Activated T-helper 1 cell treated with anti-CD3 and anti-CD28 coated beads, Interleukin-12 subunit alpha, Interleukin-12 subunit beta, Interleukin-2, Interleukin-4 antibody, amounts not matched to agents 30 ng/mL and 10 ng/mL and 1 ng/mL, durations not matched to agents 14 hours and 24 hours and 36 hours (primary cell): ENCODE results near the gene GABRA4. TPM values are rescaled to one million over a fixed set of nuclear protein-coding genes. Genes with fewer than 3 reads are reported as not detected.

Experiments
- DNase-seq: peaks from one replicate; pipeline ENCODE4 v3.0.0; 2021; ENCODE audit warnings: low spot score
- H3K27ac Mint-ChIP-seq: one replicate; pipeline ENCODE4 v1.8.0; 2021; ENCODE audit warnings: mild to moderate bottlenecking, mixed read lengths
- H3K27me3 Mint-ChIP-seq: one replicate; pipeline ENCODE4 v1.8.0; 2022; ENCODE audit warnings: mild to moderate bottlenecking, moderate library complexity, mixed read lengths; ENCODE audit not compliant: insufficient read depth
- H3K36me3 Mint-ChIP-seq: one replicate; pipeline ENCODE4 v1.8.0; 2021; ENCODE audit warnings: low read depth, mixed read lengths
- H3K4me1 Mint-ChIP-seq: one replicate; pipeline ENCODE4 v1.8.0; 2021; ENCODE audit warnings: low read depth, mixed read lengths
- H3K4me3 Mint-ChIP-seq: one replicate; pipeline ENCODE4 v1.8.0; 2021; ENCODE audit warnings: mild to moderate bottlenecking, moderate library complexity, mixed read lengths
- H3K9me3 Mint-ChIP-seq: one replicate; pipeline ENCODE4 v1.8.0; 2021; ENCODE audit warnings: mixed read lengths
- intact Hi-C: fragments of 100-400 bp; cut with micrococcal nuclease; formaldehyde crosslinking; loops from one replicate; pipeline ENCODE4 v1.15.1; 2024
- total RNA-seq: library from RNA; stranded (reverse); gene quantifications from 2 replicates; pipeline ENCODE4 v1.2.3, GENCODE V29; 2022

Gene GABRA4
- total RNA-seq, 1 donor from 2014 or later, result not detected

DNA sequence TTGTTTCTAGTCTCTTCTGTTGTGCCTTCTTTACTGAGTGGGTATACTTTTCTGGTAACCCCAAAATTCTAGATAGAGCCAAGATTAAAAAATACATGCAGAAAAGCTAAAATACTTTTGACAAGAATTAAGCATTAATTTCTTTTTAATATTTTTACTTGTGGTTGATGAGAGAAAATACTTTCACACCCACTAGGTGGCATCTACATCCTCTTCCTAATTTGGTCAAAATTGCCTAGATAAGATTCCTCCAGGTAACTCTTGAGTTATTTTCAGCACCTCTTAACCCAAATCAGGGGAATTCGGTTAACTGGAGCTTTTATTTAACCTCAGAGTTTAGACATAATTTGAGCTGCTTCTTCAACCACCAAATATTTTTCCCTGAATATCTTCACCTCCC, 55.9 kb downstream of the GABRA4 start:
- H3K27me3 Mint-ChIP-seq, result peaks cover 3% of the 10 kb centered on the region
- no peak for DNase-seq
- no peak overlapping the region for H3K27ac Mint-ChIP-seq
- H3K36me3 Mint-ChIP-seq, result no peaks in the 10 kb centered on the region
- no peak overlapping the region for H3K4me3 Mint-ChIP-seq
- no peaks in the 10 kb centered on the region for H3K9me3 Mint-ChIP-seq
- intact Hi-C loops, result no loop called here
- no peaks in the 10 kb centered on the region for H3K4me1 Mint-ChIP-seq

DNA sequence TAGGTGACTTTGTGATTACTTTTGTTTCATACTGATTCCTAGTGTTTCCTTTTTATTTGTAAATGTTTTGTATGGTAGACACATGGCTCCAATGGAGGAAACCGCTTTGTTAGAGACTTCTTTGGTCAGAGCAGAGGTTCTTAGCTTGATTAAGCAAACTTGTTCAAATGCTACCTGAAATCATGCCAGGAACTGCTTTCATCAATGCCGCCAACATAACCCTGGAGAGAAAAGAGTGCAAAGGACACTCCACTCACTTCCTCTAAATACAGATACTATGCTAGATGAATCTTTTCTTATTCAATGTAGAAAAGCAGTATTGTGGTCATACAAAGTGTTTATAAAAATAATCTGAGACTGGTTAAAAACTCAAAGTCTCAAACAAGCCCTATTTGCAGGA, 58.7 kb downstream of the GABRA4 start:
- Mint-ChIP-seq H3K4me1 (no peaks in the 10 kb centered on the region), H3K4me3 (no peak overlapping the region), H3K27ac (no peak overlapping the region), H3K9me3 (no peaks in the 10 kb centered on the region), H3K27me3 (peaks cover 7% of the 10 kb centered on the region), H3K36me3 (no peaks in the 10 kb centered on the region)
- intact Hi-C loops, result loop anchor here (5.0 kb wide), 1 partner anchor 448 kb away; no protein-coding TSS in a partner anchor
- DNase-seq, result no peak

DNA sequence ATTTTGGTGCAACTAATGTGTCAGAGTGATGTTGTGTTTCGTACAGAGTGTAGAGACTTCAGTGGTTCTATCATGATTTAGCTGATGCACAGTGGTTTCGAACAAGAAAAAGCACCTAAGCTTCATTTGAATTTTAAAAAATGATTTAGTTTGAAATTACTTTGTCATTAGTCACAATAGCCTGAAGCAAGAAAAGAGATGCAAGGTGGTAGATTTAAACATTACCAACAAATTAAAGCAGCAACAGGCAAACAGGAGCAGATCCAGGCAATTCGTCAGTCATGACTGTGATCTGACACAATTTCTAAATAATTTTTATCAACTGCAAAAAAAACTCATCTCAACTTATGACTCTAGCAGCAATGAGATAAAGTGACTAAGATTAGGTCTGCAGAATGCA, 59.7 kb downstream of the GABRA4 start:
- H3K4me1 Mint-ChIP-seq, result no peaks in the 10 kb centered on the region
- intact Hi-C loops, result loop anchor here (5.0 kb wide), 1 partner anchor 449 kb away; no protein-coding TSS in a partner anchor
- no peak overlapping the region for H3K4me3 Mint-ChIP-seq
- no peaks in the 10 kb centered on the region for H3K36me3 Mint-ChIP-seq
- no peak for DNase-seq
- H3K27ac Mint-ChIP-seq, result no peak overlapping the region
- peaks cover 7% of the 10 kb centered on the region for H3K27me3 Mint-ChIP-seq
- H3K9me3 Mint-ChIP-seq, result no peaks in the 10 kb centered on the region

DNA sequence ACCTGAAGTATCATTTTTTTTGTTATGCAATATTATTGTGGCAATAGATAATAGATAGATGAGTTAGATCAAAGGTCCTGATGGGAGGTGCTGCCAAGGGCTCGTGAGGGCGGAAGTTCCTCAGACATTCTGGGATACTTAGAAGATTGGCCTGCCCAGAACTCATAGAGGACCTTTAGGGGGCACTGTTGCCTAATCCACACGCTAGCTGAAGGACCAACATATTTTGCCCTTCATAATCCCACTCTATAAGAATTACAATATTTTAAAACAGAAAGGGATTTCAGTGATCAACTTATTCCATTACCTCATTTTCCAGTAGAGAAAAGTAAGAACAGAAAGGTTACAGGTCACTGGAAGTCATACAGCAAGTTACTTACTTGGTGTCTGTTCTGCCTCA, 61.4 kb downstream of the GABRA4 start:
- intact Hi-C loops, result loop anchor here (1.0 to 5.0 kb wide), 3 partner anchors 100 to 450 kb away; no protein-coding TSS in a partner anchor
- no peak overlapping the region for H3K4me3 Mint-ChIP-seq
- no peak for DNase-seq
- H3K9me3 Mint-ChIP-seq, result no peaks in the 10 kb centered on the region
- H3K4me1 Mint-ChIP-seq, result no peaks in the 10 kb centered on the region
- H3K27ac Mint-ChIP-seq, result no peak overlapping the region
- no peaks in the 10 kb centered on the region for H3K36me3 Mint-ChIP-seq
- H3K27me3 Mint-ChIP-seq, result peaks cover 10% of the 10 kb centered on the region

DNA sequence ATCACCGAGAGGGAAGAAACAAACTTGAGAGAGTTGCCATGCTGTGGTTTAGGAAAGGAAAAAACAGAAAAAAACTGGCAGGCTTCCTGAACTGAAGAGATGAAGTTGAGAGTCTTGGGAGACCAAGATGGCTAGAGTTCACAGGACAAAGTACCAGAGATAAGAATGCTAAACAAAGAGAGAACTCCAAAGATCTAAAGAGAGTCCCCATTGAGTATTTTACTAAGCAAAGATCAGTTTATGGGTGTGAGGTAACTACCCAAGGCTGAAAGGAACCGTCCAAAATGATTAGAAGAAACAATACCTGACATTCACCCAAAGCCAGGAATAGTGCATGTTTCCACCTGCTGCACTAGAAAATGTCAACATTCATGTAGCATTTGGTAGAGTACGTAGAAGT, 62.5 kb downstream of the GABRA4 start:
- H3K9me3 Mint-ChIP-seq, result no peaks in the 10 kb centered on the region
- no peaks in the 10 kb centered on the region for H3K36me3 Mint-ChIP-seq
- H3K27me3 Mint-ChIP-seq, result peaks cover 10% of the 10 kb centered on the region
- intact Hi-C loops, result loop anchor here (5.0 kb wide), 1 partner anchor 451 kb away; no protein-coding TSS in a partner anchor
- no peak overlapping the region for H3K27ac Mint-ChIP-seq
- DNase-seq, result no peak
- no peak overlapping the region for H3K4me3 Mint-ChIP-seq
- H3K4me1 Mint-ChIP-seq, result no peaks in the 10 kb centered on the region

DNA sequence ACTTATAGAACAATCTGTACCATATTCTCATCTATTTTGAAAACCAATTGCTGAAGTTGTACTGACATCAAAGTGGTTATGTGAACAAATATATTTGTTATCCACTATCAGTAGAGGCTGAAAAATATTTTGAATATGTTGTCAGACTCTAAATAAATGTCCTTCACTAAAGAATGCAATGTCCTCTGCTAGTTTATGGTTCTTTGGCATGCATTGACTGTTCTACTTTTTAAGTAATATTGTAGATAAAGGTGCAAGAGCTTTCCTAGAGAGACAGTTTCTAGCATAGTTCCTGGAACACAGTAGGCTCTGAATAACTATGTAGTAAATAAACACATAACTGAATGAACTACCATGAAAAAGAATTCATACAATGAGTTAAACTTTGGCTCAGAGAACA, 66.2 kb downstream of the GABRA4 start:
- H3K36me3 Mint-ChIP-seq, result no peaks in the 10 kb centered on the region
- no peak overlapping the region for H3K27ac Mint-ChIP-seq
- H3K4me1 Mint-ChIP-seq, result no peaks in the 10 kb centered on the region
- no peak overlapping the region for H3K4me3 Mint-ChIP-seq
- H3K9me3 Mint-ChIP-seq, result no peaks in the 10 kb centered on the region
- intact Hi-C loops, result no loop called here
- no peak for DNase-seq
- H3K27me3 Mint-ChIP-seq, result peaks cover 8% of the 10 kb centered on the region

DNA sequence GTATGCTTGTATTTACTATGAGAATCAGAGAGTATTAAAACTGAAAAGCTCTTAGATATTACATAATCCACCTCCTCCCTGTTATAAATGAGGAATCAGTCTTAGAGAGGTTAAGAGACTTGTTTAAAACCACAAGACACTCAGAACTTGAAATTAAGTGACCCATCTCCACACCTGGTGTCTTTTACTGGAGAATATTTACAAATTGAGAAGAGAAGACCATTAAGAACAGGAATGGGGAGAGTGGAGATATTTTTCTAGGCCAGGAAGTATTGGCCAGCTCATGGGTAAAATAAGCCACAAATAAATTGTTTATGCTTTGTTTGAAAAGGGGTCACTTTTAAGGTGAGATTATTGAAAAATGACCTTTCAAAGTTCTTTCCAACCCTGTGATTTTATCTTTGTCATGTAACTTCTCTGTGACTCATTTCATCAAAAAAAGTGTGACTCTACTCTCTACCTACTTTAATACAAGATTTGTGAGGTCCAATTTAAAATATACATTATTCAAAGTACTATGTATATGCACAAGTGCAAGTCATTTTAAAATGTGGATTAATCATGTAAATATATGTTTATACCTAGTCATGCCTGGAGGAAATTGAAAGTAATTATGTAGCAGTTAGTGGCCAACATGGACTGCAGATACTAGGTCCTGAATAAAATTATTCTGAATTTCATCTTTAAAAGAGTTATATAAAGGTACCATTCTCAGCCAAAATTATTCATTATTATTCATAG, 68.4 kb downstream of the GABRA4 start:
- Mint-ChIP-seq H3K36me3 (no peaks in the 10 kb centered on the region), H3K27ac (no peak overlapping the region), H3K9me3 (no peaks in the 10 kb centered on the region), H3K4me1 (no peaks in the 10 kb centered on the region), H3K4me3 (no peak overlapping the region), H3K27me3 (peaks cover 5% of the 10 kb centered on the region)
- intact Hi-C loops, result no loop called here
- no peak for DNase-seq

DNA sequence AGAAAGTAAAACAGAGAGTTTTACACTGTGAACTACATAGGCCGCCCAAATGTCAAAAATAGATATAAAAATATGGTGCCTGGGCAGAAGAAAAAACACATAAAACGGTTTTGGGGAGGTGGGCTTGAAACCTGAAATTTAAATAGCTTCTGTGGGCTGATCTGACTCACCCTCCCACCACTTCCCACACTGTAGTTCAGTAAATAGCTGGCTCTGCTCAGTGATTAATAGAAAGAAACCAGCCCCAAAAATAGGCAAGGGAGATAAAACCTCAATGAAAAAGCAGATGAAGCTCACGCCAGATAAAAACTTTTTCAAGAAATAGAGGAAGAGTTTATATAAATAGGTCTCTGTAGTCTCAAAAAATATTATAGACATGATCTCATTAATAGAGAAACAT, 71.2 kb downstream of the GABRA4 start:
- Mint-ChIP-seq H3K4me1 (no peaks in the 10 kb centered on the region), H3K27ac (no peak overlapping the region), H3K9me3 (no peaks in the 10 kb centered on the region), H3K27me3 (peaks cover 2% of the 10 kb centered on the region), H3K36me3 (no peaks in the 10 kb centered on the region), H3K4me3 (no peak overlapping the region)
- intact Hi-C loops, result no loop called here
- DNase-seq, result no peak

DNA sequence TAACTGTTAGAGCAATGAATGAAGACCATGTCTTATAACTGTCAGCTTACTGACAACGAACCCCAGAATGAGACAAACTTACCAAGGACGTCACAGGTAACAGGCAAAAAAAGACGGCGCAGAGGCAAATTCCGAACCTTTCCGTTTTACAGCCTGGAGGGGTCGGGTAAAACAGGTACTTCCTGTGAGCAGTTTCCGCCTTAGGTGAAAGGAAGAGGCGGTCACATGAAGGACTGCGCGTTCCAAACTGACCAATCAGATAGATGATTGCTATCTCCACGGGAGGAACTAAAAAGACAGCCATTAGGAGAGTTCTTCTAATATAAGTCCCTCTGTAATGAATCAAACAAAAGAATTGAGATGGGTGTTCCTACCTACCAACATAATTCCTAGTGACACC, 84.3 kb downstream of the GABRA4 start, which contains the start of gene COX7B2:
TSS of gene COX7B2 (minus strand) at position 168 of the 400 bp plus-strand sequence. CDS start 174,053 bp downstream, outside the sequence.
- Mint-ChIP-seq H3K4me3 (no peak within 1 kb of the TSS), H3K9me3 (no peaks in the 10 kb centered on the region), H3K27ac (no peak within 1 kb of the TSS), H3K4me1 (no peaks in the 10 kb centered on the region), H3K36me3 (no peaks in the 10 kb centered on the region), H3K27me3 (no peaks in the 10 kb centered on the region)
- intact Hi-C loops, result no loop called here
- DNase-seq, result no peak

DNA sequence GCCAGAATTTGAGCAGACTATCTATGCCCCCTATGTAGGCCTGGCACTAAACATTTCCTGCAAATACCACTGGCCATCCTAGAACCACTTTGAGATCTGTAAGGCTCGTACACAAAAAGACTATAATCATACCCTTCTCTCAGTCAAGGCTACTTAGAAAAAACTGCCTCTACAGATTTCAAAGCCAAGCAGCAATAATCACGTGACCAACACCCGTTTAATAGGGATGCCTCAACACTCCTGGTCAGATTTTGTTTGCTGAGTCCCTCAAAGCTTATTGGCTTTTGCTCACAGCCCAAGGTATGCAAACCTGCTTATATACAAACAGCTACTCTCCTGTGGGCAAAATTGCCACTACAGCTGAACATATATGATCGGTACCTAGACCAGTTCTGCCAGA, 85.2 kb downstream of the GABRA4 start:
- Mint-ChIP-seq H3K27ac (no peak overlapping the region), H3K4me1 (no peaks in the 10 kb centered on the region), H3K4me3 (no peak overlapping the region), H3K36me3 (no peaks in the 10 kb centered on the region), H3K27me3 (no peaks in the 10 kb centered on the region), H3K9me3 (no peaks in the 10 kb centered on the region)
- intact Hi-C loops, result no loop called here
- DNase-seq, result no peak

DNA sequence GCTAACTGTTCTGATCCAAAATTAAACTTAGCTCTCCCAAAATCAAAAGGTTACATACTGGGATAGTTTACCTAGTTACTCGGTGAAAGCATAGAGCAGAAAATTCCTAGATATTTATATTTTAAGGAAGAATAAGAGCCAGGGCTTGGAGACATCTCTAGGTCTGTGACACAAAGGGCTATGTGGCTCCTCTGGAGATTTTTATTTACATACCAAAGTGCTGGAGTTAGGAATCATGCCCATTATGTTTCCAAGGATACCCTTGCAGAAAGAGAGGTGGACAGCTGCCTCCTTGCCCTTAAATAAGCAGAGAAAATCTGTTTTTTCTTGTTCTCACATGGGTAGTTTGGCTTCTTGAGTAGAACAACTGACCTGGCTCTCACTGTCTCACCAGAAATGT, 93.3 kb downstream of the GABRA4 start:
- H3K4me3 Mint-ChIP-seq, result no peak overlapping the region
- no peaks in the 10 kb centered on the region for H3K4me1 Mint-ChIP-seq
- intact Hi-C loops, result no loop called here
- H3K36me3 Mint-ChIP-seq, result no peaks in the 10 kb centered on the region
- no peak overlapping the region for H3K27ac Mint-ChIP-seq
- H3K27me3 Mint-ChIP-seq, result no peaks in the 10 kb centered on the region
- no peak for DNase-seq
- no peaks in the 10 kb centered on the region for H3K9me3 Mint-ChIP-seq

DNA sequence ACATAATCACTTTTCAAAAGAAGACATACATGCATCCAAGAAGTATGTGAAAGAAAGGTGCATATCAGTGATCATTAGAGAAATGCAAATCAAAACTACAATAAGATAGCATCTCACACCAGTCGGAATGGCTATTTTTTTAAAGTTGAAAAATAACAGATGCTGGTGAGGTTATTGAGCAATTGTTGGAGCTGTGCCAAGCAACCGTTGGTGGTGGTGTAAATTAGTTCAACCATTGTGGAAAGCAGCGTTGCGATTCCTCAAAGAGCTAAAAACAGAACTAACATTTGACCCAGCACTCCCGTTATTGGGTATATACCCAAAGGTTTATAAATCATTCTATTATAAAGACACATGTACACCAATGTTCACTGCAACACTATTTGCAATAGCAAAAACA, 98.6 kb downstream of the GABRA4 start:
- Mint-ChIP-seq H3K4me1 (no peaks in the 10 kb centered on the region), H3K27me3 (no peaks in the 10 kb centered on the region), H3K36me3 (no peaks in the 10 kb centered on the region), H3K9me3 (no peaks in the 10 kb centered on the region), H3K27ac (no peak overlapping the region), H3K4me3 (no peak overlapping the region)
- intact Hi-C loops, result no loop called here
- DNase-seq, result no peak

DNA sequence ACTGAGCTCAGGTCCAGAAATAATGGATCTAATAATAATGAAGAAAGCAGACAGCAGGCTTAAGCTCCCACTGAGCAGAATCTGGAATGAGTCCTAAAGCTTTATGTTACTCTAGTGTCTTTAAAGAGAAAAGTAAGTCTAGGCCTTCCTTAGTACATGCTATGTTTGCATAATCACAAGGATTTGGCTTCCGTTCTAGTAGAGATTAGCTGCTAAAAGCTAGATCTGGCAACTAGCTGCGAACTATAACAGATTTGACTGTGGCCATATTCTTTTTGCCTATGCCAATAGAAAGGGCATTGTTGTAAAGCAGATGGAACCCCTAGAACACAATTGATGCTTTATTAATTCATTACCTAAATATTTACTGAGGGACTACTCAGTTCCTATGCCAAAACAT, 103.3 kb downstream of the GABRA4 start:
- H3K27ac Mint-ChIP-seq, result no peak overlapping the region
- H3K36me3 Mint-ChIP-seq, result no peaks in the 10 kb centered on the region
- intact Hi-C loops, result no loop called here
- H3K4me3 Mint-ChIP-seq, result no peak overlapping the region
- no peaks in the 10 kb centered on the region for H3K4me1 Mint-ChIP-seq
- H3K27me3 Mint-ChIP-seq, result no peaks in the 10 kb centered on the region
- no peaks in the 10 kb centered on the region for H3K9me3 Mint-ChIP-seq
- no peak for DNase-seq

DNA sequence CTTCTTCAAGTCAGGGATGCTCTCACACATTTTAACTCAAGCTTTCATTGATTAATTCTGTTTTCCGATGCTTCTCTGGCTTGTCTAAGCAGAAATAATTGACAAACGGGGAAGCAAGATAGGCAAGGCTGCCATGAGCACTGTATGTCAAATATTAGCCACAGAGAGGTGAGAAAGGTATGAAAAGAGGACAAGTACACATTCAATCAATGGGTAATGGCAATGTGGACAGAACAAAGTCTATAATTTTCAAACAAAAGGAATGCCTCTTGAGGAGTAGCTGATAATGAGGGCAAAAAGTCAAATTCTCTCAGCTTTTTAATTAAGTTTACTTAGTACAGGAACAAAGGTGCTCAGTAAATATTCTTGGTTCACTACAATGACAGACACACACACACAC, 104.0 kb downstream of the GABRA4 start:
- H3K9me3 Mint-ChIP-seq, result no peaks in the 10 kb centered on the region
- H3K27ac Mint-ChIP-seq, result no peak overlapping the region

More for the DNA sequence above, 104.0 kb downstream of the GABRA4 start:
- Mint-ChIP-seq H3K4me1 (no peaks in the 10 kb centered on the region), H3K36me3 (no peaks in the 10 kb centered on the region), H3K27me3 (peaks cover 2% of the 10 kb centered on the region), H3K4me3 (no peak overlapping the region)
- intact Hi-C loops, result no loop called here
- DNase-seq, result no peak
